ENCODE measurements around the gene MYO15B.

MYO15B gene

GRCh38 chr17:75587675-75588595 lies at the start of gene MYO15B:
MYO15B (plus strand) TSS chr17:75587800; CDS start chr17:75588058, 258 bp downstream.
- DNase-seq (ENCODE audit: low read depth in 2 of 2) = peak; percentile 27 to 66

- DNase-seq (ENCODE audit: low read depth in 2 of 2) = no peak
Measured at GRCh38 chr17:75539967-75540729, 47.5 kb upstream of the MYO15B start.

- no peak for DNase-seq (ENCODE audit: low read depth in 2 of 2)
Measured at GRCh38 chr17:75540923-75541503, 46.6 kb upstream of the MYO15B start.

- no peak for DNase-seq (ENCODE audit: low read depth in 2 of 2)
Measured at GRCh38 chr17:75542229-75542628, 45.4 kb upstream of the MYO15B start.

GRCh38 chr17:75542728-75543336 lies 44.8 kb upstream of the MYO15B start:
- no peak for DNase-seq (ENCODE audit: low read depth in 2 of 2)

- no peak for DNase-seq (ENCODE audit: low read depth in 2 of 2)
Measured at GRCh38 chr17:75544250-75544649, 43.4 kb upstream of the MYO15B start.

- no peak for DNase-seq (ENCODE audit: low read depth in 2 of 2)
Measured at GRCh38 chr17:75546181-75546580, 41.4 kb upstream of the MYO15B start.

GRCh38 chr17:75547091-75547490 lies 40.5 kb upstream of the MYO15B start:
- no peak for DNase-seq (ENCODE audit: low read depth in 2 of 2)

GRCh38 chr17:75548813-75549212 lies 38.8 kb upstream of the MYO15B start:
- DNase-seq (ENCODE audit: low read depth in 2 of 2) = no peak

GRCh38 chr17:75549246-75550138 lies 38.1 kb upstream of the MYO15B start:
- no peak for DNase-seq (ENCODE audit: low read depth in 2 of 2)

- no peak for DNase-seq (ENCODE audit: low read depth in 2 of 2)
Measured at GRCh38 chr17:75550139-75550465, 37.5 kb upstream of the MYO15B start.

- no peak for DNase-seq (ENCODE audit: low read depth in 2 of 2)
Measured at GRCh38 chr17:75551266-75551665, 36.3 kb upstream of the MYO15B start.

- no peak for DNase-seq (ENCODE audit: low read depth in 2 of 2)
Measured at GRCh38 chr17:75552425-75553294, 34.9 kb upstream of the MYO15B start.

- no peak for DNase-seq (ENCODE audit: low read depth in 2 of 2)
Measured at GRCh38 chr17:75553295-75554110, 34.1 kb upstream of the MYO15B start.

GRCh38 chr17:75555679-75556153 lies 31.9 kb upstream of the MYO15B start:
- DNase-seq (ENCODE audit: low read depth in 2 of 2) = no peak

- no peak for DNase-seq (ENCODE audit: low read depth in 2 of 2)
Measured at GRCh38 chr17:75557075-75557851, 30.3 kb upstream of the MYO15B start.

- no peak for DNase-seq (ENCODE audit: low read depth in 2 of 2)
Measured at GRCh38 chr17:75557852-75558665, 29.5 kb upstream of the MYO15B start.

All from stimulated activated CD8-positive, alpha-beta memory T cell treated with anti-CD3 and anti-CD28 coated beads, Interleukin-7, amount 100 ng/mL, for 4 hours (primary cell).